HG03439 (cell line): ENCODE results near the gene PDGFA.

Experiments
- ATAC-seq: cut with Tn5 transposase; IDR thresholded peaks from one replicate; pipeline ENCODE4 v1.9.1; 2021; ENCODE audit warnings: mild to moderate bottlenecking, moderate library complexity; ENCODE audit not compliant: unreplicated experiment

PDGFA gene

GRCh38 chr7:519484-520390 lies at the start of gene PDGFA:
Gene PDGFA, minus strand, starts transcription at chr7:519846. Its CDS starts 845 bp downstream, at chr7:519001.
- ATAC-seq = no peak

- no peak for ATAC-seq
These were observed 48.6 kb upstream of the PDGFA start for GRCh38 chr7:568031-568951.

GRCh38 chr7:567305-567883 lies 47.7 kb upstream of the PDGFA start:
- ATAC-seq = no peak

GRCh38 chr7:566100-566499 lies 46.5 kb upstream of the PDGFA start:
- no peak for ATAC-seq

GRCh38 chr7:564176-564865 lies 44.7 kb upstream of the PDGFA start:
- ATAC-seq = no peak

GRCh38 chr7:563629-564170 lies 44.1 kb upstream of the PDGFA start:
- ATAC-seq = no peak

- no peak for ATAC-seq
These were observed 43.4 kb upstream of the PDGFA start for GRCh38 chr7:562789-563628.

- ATAC-seq = no peak
These were observed 42.7 kb upstream of the PDGFA start for GRCh38 chr7:562374-562675.

- ATAC-seq = no peak
These were observed 42.2 kb upstream of the PDGFA start for GRCh38 chr7:561631-562373.

- no peak for ATAC-seq
These were observed 41.5 kb upstream of the PDGFA start for GRCh38 chr7:560966-561630.

- ATAC-seq = no peak
These were observed 39.7 kb upstream of the PDGFA start for GRCh38 chr7:559396-559705.

GRCh38 chr7:557558-557881 lies 37.9 kb upstream of the PDGFA start:
- ATAC-seq = no peak

- ATAC-seq = no peak
These were observed 37.4 kb upstream of the PDGFA start for GRCh38 chr7:556837-557557.

- no peak for ATAC-seq
These were observed 36.7 kb upstream of the PDGFA start for GRCh38 chr7:556291-556826.

- ATAC-seq = no peak
These were observed 36.0 kb upstream of the PDGFA start for GRCh38 chr7:555551-556160.

- ATAC-seq = no peak
These were observed 34.0 kb upstream of the PDGFA start for GRCh38 chr7:553636-554111.

GRCh38 chr7:552868-553635 lies 33.4 kb upstream of the PDGFA start:
- ATAC-seq = no peak
